Activated effector memory CD4-positive, alpha-beta T cell treated with Interleukin-2 at 50 U/mL for 16 hours (primary cell): Measurements from ENCODE around the gene TYMP.
A peak's percentile ranks its signal among the peaks of the same experiment; 100 is the strongest.
"Not testable (repeated sequence)": the region's sequence is repeated elsewhere in the genome, so short reads cannot be mapped to it uniquely, and the experiment has no call there.

Source experiments
- DNase-seq: peaks from one replicate; pipeline ENCODE4 v3.0.0-alpha.2; 2020

TYMP gene

GRCh38 chr22:50537765-50538164 lies 8.0 kb upstream of the TYMP start:
- DNase-seq: no peak

DNA sequence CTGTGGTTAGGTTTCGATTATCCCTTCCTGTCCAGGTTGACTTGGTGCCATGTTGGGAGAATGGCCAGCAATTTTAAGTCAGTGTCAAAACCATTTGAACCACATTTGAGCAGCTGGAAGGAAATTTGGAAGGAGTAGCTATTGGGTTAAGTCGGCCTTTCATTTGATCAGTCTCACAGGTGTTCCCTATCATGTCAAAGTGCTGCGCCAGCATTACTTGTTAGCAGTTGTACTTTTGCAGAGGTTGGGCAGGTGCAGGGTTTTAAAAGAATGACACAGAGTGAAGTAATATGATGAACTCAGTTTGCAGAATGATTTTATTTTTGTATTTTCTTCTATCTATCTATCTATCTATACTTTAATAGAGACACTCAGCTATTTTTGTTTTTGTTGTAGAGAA lies 6.4 kb upstream of the TYMP start:
- DNase-seq: no peak

DNA sequence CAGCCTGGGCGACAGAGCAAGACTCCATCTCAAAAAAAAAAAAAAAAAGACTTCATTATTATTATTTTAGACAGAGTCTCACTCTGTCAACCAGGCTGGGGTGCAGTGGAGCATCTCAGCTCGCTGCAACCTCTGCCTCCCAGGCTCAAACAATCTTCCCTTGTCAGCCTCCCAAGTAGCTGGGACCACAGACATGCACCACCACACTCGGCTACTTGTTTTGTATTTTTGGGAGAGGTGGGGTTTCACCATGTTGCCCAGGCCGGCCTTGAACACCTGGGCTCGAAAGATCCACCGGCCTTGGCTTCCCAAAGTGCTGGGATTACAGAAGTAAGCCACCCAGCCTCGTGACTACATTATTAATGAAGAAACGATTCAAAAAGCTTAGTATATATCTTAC lies 5.3 kb upstream of the TYMP start:
- no peak for DNase-seq

GRCh38 chr22:50533856-50534711 lies 4.3 kb upstream of the TYMP start:
- not testable (repeated sequence) for DNase-seq

DNA sequence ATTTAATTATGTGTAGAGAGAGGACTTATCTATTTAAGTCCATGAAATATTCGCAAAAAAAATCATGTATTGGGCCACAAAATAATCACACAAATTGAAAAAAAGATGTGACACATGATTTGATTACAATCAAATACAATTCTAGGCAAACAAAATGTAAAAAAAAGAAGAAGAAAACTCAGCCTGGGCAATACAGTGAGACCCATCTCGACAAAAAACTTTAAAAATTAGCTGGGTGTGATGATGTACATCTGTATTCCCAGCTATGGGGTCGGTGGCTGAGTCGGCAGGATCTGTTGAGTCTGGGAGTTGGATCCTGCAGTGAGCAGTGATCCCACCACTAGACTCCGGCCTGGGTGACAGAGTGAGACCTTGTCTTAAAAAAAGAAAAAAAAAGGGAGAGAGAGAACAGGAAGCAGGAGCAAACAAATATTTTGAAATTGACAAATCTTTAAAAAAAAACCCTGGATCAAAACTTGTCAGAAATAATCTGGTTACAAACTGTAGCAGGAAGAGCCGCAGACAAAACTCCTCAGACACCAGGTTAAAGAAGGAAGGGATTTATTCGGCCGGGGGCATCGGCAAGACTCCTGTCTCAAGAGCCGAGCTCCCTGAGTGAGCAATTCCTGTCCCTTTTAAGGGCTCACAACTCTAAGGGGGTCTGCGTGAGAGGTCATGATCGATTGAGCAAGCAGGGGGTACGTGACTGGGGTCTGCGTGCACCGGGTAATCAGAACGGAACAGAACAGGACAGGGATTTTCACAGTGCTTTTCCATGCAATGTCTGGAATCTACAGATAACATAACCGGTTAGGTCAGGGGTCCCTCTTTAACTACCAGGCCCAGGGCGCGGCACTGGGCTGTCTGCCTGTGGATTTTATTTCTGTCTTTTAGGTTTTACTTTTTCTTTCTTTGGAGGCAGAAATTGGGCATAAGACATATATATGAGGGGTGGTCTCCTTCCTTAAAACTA lies 3.3 kb upstream of the TYMP start:
- no peak for DNase-seq

- DNase-seq: no peak
These were observed 2.3 kb upstream of the TYMP start for GRCh38 chr22:50531962-50532674.

- peak; percentile 57 for DNase-seq
These were observed 1.7 kb upstream of the TYMP start for GRCh38 chr22:50531546-50531961.

DNA sequence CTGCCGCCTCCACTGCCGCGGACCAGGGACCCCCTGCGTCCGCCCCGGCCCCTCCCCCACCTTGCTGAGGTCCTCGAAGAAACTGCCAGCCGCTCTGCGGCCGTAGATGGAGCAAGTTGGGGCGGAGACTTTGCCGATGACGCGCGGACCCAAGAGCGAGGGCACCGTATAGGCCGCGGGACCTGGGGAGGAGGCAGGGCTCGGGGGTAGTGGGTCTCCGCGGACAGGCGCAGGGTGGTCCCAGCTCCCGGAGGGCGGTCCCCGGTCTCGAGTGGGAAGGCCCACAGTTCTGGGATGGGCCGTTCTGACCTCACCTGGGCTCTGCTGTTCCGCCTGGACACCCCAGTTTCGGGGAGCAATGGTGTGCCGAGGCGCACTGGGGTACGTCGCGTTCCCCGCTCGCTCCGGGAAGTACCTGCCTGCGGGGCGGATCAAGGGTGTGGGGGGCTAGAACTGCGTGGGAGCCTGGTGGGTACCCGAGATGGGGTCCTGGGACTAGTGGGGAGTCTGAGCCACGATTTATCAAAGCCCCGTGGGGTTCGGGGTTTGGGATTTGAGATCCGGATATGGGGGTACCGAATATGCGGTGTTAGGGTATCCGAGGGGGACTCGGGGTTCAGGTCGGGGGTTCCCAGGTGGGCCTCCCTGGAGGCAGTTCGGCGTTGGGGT lies 1.2 kb upstream of the TYMP start:
- DNase-seq: peak; percentile 68

- no peak for DNase-seq
These were observed 716 bp upstream of the TYMP start for GRCh38 chr22:50530580-50530876.

DNA sequence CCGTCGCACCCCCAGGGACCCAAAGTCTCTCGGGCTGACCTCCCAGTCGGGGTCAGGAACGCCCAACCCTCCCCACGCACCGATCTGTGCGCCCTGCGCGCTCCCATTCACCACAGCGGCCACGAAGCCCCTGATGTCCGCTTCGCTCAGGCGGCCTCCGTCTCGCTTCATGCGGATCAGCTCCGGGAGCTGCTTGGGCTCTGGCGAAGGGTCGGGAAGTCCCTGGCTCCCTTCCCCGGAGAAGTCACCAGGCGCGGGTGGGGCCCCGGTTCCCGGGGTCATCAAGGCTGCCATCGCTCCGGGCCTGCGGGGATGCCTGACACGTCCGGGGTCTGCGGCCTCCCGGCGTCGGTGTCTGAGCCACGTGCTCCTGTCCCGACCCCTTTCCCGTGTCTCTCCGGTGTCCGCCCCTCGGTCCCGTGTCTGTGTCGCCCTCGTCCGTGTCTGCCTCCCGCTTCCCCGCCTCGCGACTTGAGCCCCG lies 356 bp downstream of the TYMP start:
- DNase-seq: no peak

- DNase-seq: no peak
These were observed 963 bp downstream of the TYMP start for GRCh38 chr22:50528682-50529415.

GRCh38 chr22:50527921-50528681 lies 1.7 kb downstream of the TYMP start:
- no peak for DNase-seq

GRCh38 chr22:50526834-50527801 lies 2.7 kb downstream of the TYMP start:
- DNase-seq: no peak

DNA sequence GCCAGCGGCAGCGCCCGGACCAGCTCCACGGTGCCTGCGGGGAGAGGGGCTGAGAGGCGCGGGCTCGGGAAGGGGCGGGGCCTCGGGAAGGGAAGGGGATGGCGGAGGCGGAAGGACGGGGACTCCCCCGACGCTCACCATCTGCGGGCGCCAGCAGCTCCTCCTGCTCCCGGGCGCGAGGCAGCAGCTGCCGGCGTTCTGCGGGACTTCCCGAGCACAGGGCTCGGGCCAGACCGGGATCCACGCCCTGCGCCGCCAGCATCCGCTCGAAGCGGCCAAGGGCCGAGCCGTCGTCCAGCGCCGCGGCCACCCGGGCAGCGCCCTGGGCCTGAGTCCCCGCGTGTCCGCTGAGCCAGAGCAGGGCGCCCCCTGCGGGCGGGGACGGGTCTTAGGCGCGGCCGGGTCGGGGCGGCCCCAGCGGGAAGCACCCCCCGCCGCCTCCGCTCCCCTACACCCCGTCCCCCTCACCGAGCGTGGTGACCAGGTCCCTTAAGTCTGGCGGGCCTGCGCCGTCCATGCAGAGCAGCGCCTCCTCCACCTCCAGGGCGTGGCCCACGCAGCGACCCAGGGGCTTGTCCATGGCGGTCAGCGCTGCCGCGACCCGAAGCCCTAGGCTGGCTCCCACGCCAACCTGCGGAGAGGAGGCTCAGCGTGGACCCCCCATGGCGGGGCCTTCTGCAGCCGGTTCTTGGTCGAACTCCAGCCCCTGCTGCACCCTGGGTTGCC lies 3.5 kb downstream of the TYMP start:
- peak; percentile 72 for DNase-seq

DNA sequence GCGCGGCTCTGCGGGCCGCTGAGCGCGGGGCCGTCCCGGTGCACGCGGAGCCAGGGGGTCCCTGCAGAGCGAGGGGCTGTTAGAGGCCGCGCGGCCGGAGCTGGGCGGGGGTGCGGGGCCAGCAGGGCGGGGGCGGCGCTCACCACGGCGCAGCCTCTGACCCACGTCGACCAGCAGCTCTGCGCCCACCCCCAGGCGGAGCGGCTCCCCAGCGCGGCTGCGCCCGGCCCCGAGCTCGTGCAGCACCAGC lies 4.0 kb downstream of the TYMP start:
- DNase-seq: no peak

DNA sequence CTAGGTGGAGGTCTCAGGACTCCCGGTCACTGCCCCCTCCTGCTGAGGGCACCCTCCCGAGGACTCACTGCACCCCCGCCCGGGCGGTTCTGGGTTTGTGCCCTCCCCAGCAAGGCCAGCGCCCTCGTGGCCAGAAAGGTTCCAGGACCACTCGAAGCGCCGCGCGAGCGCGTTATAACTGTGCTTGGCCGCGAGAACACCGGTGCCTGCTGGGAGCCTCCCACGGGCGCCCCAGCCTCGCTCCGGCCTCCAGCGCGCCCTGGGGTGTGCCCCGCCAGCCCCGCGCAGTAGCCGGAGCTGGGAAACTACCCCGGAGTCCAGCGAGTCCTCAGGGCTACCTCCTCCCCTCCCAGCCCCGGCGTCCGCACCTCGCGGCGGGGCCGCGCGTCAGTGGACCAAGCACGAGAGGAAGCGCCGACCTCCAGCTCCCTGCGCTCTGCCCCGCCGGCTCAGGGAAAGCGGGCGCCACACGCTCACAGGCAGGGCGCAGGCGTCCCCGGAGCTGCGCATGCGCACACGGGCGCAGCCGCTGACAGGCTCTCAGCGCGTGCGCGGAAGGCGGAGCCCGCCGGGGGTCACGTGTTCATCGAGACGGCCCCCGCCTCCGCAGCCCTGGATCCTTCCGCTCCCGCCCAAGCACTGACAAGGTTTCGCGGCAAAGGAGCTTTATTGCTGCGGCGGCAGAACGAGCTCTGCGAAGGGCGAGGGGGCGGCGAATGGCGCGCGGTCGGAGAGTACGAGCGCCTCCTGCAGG lies 4.5 kb downstream of the TYMP start, which contains the start of gene SCO2:
Gene SCO2 (minus strand): TSS at position 495 of the 754 bp plus-strand sequence. CDS start 1,187 bp downstream, outside the sequence.
- peak; percentile 97 for DNase-seq

DNA sequence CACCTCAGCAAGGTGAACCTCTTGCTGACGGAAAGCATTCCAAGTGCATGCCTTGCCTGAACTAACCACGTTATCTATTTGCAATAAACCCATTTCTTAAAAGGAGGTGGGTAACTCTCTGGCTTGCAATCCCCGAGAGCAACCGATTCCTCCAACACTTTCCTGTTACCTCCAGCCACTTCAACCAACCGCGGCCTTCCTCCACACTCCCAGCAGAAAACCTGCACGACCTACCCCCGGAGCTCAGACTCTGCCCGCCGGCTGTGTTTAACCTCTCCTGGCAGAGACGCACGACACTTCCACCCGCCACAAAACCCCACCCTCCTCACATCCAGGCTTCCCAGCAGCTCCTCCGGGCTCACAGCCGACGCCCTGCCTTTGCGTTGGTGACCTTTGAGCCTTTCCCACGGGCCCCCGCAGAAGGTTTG lies 5.1 kb downstream of the TYMP start:
- no peak for DNase-seq
